SK-N-SH (cell line): ENCODE results near the gene GUK1.

Experiments used
- EP300 ChIP-seq, 2 experiments: IDR thresholded peaks; 2 replicates each; pipeline versions ENCODE4 v1.4.0 to v1.6.1; 2012; ENCODE audit warnings: borderline replicate concordance in 1 of 2, low read depth in 1 of 2, low read length in 1 of 2
- FOSL2 ChIP-seq: IDR thresholded peaks from 2 replicates; pipeline ENCODE4 v1.4.0; 2012; ENCODE audit warnings: low read depth, mild to moderate bottlenecking, moderate library complexity, borderline replicate concordance
- JUND ChIP-seq: IDR thresholded peaks from 2 replicates; pipeline ENCODE4 v1.4.0; 2012
- MXI1 ChIP-seq: IDR thresholded peaks from 2 replicates; pipeline ENCODE4 v1.6.1; 2012; ENCODE audit warnings: mild to moderate bottlenecking, low read depth, low read length, improper control_type of control experiment
- NRF1 ChIP-seq: IDR thresholded peaks from 2 replicates; pipeline ENCODE4 v1.6.1; 2012; ENCODE audit warnings: low read depth, mild to moderate bottlenecking, low read length
- RXRA ChIP-seq: IDR thresholded peaks from 2 replicates; pipeline ENCODE4 v1.4.0; 2012; ENCODE audit warnings: low read depth, mild to moderate bottlenecking, borderline replicate concordance
- TAF1 ChIP-seq: IDR thresholded peaks from 2 replicates; pipeline ENCODE4 v1.6.1; 2012; ENCODE audit warnings: low read depth, mild to moderate bottlenecking, low read length, moderate library complexity, borderline replicate concordance
- TF ChIP-seq, protein P1 (sequence below): fragments of 200-600 bp; sonication (generic); IDR thresholded peaks from 2 replicates; pipeline ENCODE4 v1.6.1; 2017; ENCODE audit warnings: antibody characterized with exemption, mild to moderate bottlenecking, moderate library complexity
- TF ChIP-seq, protein P2 (sequence below): IDR thresholded peaks from 2 replicates; pipeline ENCODE4; 2012
- TF ChIP-seq, protein P3 (sequence below): fragments of 150-350 bp; IDR thresholded peaks from 2 replicates; pipeline ENCODE4 v1.6.1; 2017; ENCODE audit warnings: antibody characterized with exemption, low read length, low read depth, borderline replicate concordance

DNA sequence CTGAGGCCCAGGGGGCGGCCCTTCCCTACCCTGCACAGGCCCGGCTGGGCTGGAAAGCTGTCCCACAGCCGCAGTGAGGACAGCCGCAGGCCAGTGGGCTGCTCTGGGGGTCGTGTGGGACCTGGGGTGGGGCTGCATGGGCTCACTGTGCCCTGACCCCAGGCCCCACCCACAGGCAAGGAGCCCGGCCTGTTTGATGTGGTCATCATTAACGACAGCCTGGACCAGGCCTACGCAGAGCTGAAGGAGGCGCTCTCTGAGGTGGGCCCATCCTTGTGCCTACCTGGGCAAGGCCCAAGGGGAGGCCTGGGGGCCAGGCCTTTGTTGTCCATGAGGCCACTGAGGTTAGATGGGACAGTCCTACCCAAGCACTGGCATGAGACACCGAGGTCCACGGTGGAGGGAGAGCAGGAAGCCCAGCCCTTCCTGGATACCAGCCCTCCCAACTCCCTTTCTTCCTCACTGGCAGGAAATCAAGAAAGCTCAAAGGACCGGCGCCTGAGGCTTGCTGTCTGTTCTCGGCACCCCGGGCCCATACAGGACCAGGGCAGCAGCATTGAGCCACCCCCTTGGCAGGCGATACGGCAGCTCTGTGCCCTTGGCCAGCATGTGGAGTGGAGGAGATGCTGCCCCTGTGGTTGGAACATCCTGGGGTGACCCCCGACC is 8.2 kb downstream of the GUK1 start:
- TF ChIP-seq, protein P1, sequence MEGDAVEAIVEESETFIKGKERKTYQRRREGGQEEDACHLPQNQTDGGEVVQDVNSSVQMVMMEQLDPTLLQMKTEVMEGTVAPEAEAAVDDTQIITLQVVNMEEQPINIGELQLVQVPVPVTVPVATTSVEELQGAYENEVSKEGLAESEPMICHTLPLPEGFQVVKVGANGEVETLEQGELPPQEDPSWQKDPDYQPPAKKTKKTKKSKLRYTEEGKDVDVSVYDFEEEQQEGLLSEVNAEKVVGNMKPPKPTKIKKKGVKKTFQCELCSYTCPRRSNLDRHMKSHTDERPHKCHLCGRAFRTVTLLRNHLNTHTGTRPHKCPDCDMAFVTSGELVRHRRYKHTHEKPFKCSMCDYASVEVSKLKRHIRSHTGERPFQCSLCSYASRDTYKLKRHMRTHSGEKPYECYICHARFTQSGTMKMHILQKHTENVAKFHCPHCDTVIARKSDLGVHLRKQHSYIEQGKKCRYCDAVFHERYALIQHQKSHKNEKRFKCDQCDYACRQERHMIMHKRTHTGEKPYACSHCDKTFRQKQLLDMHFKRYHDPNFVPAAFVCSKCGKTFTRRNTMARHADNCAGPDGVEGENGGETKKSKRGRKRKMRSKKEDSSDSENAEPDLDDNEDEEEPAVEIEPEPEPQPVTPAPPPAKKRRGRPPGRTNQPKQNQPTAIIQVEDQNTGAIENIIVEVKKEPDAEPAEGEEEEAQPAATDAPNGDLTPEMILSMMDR = no peak
- TF ChIP-seq, protein P2, sequence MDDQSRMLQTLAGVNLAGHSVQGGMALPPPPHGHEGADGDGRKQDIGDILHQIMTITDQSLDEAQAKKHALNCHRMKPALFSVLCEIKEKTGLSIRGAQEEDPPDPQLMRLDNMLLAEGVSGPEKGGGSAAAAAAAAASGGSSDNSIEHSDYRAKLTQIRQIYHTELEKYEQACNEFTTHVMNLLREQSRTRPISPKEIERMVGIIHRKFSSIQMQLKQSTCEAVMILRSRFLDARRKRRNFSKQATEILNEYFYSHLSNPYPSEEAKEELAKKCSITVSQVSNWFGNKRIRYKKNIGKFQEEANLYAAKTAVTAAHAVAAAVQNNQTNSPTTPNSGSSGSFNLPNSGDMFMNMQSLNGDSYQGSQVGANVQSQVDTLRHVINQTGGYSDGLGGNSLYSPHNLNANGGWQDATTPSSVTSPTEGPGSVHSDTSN = no peak
- TF ChIP-seq FOSL2 = no peak
- TF ChIP-seq TAF1 = no peak
- no peak for TF ChIP-seq JUND
- TF ChIP-seq EP300 (IDR thresholded peaks at IDR 0.05; ENCODE audit: borderline replicate concordance in 1 of 2, low read depth in 1 of 2, low read length in 1 of 2) = no peak
- no peak for TF ChIP-seq NRF1
- TF ChIP-seq MXI1 = no peak
- TF ChIP-seq, protein P3, sequence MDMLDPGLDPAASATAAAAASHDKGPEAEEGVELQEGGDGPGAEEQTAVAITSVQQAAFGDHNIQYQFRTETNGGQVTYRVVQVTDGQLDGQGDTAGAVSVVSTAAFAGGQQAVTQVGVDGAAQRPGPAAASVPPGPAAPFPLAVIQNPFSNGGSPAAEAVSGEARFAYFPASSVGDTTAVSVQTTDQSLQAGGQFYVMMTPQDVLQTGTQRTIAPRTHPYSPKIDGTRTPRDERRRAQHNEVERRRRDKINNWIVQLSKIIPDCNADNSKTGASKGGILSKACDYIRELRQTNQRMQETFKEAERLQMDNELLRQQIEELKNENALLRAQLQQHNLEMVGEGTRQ = no peak
- no peak for TF ChIP-seq RXRA
